Body of pancreas (tissue), 4 donors: Measurements from ENCODE around the gene PPARA. TPM values are rescaled to one million over a fixed set of nuclear protein-coding genes. Genes with fewer than 3 reads are reported as not detected.

Source experiments
- ATAC-seq: fragments of 150-250 bp; one replicate; pipeline ENCODE4 v1.9.1; 2016
- DNase-seq, 4 donors: peaks; one replicate each; pipeline ENCODE4 v3.0.0-alpha.2; 2019
- H3K27ac ChIP-seq, 4 donors: fragments of 200-600 bp; sonication (generic); 1 replicate in 3 of 4; 2 replicates in 1 of 4; pipeline versions ENCODE4 v1.5.1 to v1.6.1; 2016 to 2019; ENCODE audit warnings: mild to moderate bottlenecking in 1 of 4, mixed read lengths in 1 of 4, moderate library complexity in 1 of 4
- H3K27me3 ChIP-seq, 2 donors: fragments of 200-600 bp; sonication (generic); one replicate each; pipeline ENCODE4 v1.6.0; 2016; ENCODE audit warnings: mild to moderate bottlenecking in 1 of 2
- H3K36me3 ChIP-seq, 2 donors: fragments of 200-600 bp; sonication (generic); replicated peaks in 1 of 2; 2 replicates each; pipeline ENCODE4 v1.5.1; 2016; ENCODE audit warnings: low read depth in 2 of 2; ENCODE audit not compliant: insufficient read depth in 1 of 2
- H3K4me1 ChIP-seq: fragments of 200-600 bp; sonication (generic); one replicate; pipeline ENCODE4 v1.6.0; 2016
- H3K4me3 ChIP-seq, 2 donors: fragments of 200-600 bp; sonication (generic); 1 replicate in 1 of 2; 2 replicates in 1 of 2; pipeline ENCODE4 v1.5.1; 2016 to 2019
- H3K9me3 ChIP-seq, 3 donors: fragments of 200-600 bp; sonication (generic); 1 replicate in 2 of 3; 2 replicates in 1 of 3; pipeline ENCODE4 v1.5.1; 2016
- CTCF ChIP-seq, 7 experiments: fragments of 450-650 bp in 4 of 7; fragments of 200-600 bp in 3 of 7; sonication (generic) in 3 of 7; IDR thresholded peaks; one replicate each; pipeline ENCODE4 v1.5.1; 2016 to 2019; ENCODE audit warnings: antibody characterized with exemption in 7 of 7
- POLR2A ChIP-seq, 3 donors: fragments of 450-650 bp; IDR thresholded peaks; one replicate each; pipeline ENCODE4 v1.6.1; 2016; ENCODE audit warnings: antibody characterized with exemption in 3 of 3, mild to moderate bottlenecking in 2 of 3
- WGBS, 2 donors: methylation state at CpG; one replicate each; pipeline ENCODE4 v1.1.5; 2017; 5-methylcytosine and 5-hydroxymethylcytosine counted together
- intact Hi-C: fragments of 100-400 bp; cut with DNase I; formaldehyde crosslinking; loops from one replicate; pipeline ENCODE4 v1.15.1; 2023
- total RNA-seq, 2 donors: library from RNA; depleted of rRNA; stranded (reverse); fragments of >200 nt; gene quantifications; one replicate each; pipeline ENCODE4 v1.1.0, GENCODE V29; 2016

PPARA gene
- total RNA-seq, 2 donors from 2014 or later: 15.8 to 19.8 TPM

- H3K4me3 ChIP-seq: no peak overlapping the region
- no peak overlapping the region for H3K27ac ChIP-seq
- 90% methylated on average over 12 to 13 of the region's 13 CpGs for WGBS, 2 donors
- H3K27me3 ChIP-seq: no peaks in the 10 kb centered on the region
- DNase-seq (no peak), ATAC-seq (no peak)
- H3K4me1 ChIP-seq: peaks cover 9% of the 10 kb centered on the region
- intact Hi-C loops: no loop called here
- H3K9me3 ChIP-seq: no peaks in the 10 kb centered on the region
- TF ChIP-seq POLR2A (IDR thresholded peaks at IDR 0.05): no peak
- peaks cover 0 to 3% of the 10 kb centered on the region in 2 donors for H3K36me3 ChIP-seq
Measured at GRCh38 chr22:46230262-46230901, 80.1 kb downstream of the PPARA start.

GRCh38 chr22:46233231-46233630 lies 82.9 kb downstream of the PPARA start:
- DNase-seq: peak; percentile 69 to 77 (median 76)
- Histone ChIP-seq H3K4me3 (no peak overlapping the region), H3K36me3 (peaks cover 0 to under 1% of the 10 kb centered on the region in 2 donors), H3K27me3 (no peaks in the 10 kb centered on the region), H3K9me3 (no peaks in the 10 kb centered on the region), H3K4me1 (peaks cover 9% of the 10 kb centered on the region), H3K27ac (peak overlapping the region in 2 of 4 donors; percentile 35 to 60)
- peak; percentile 90 for ATAC-seq
- TF ChIP-seq CTCF (IDR thresholded peaks at IDR 0.05) (no peak), POLR2A (IDR thresholded peaks at IDR 0.05) (no peak)
- 21 to 22% methylated on average over 8 to 9 of the region's 9 CpGs for WGBS, 2 donors
- intact Hi-C loops: no loop called here

- H3K27ac ChIP-seq: no peak overlapping the region
- no peak for TF ChIP-seq POLR2A (IDR thresholded peaks at IDR 0.05)
- H3K4me1 ChIP-seq: peaks cover 9% of the 10 kb centered on the region
- no peaks in the 10 kb centered on the region for H3K9me3 ChIP-seq
- H3K36me3 ChIP-seq: peaks cover 0 to 2% of the 10 kb centered on the region in 2 donors
- intact Hi-C loops: no loop called here
- WGBS, 2 donors: 86 to 90% methylated on average over 12 of the region's 12 CpGs
- DNase-seq (no peak), ATAC-seq (no peak)
- H3K27me3 ChIP-seq: no peaks in the 10 kb centered on the region
- no peak overlapping the region for H3K4me3 ChIP-seq
Measured at GRCh38 chr22:46234969-46235368, 84.6 kb downstream of the PPARA start.

- ATAC-seq (no peak), DNase-seq (no peak)
- Histone ChIP-seq H3K4me1 (peaks cover 20% of the 10 kb centered on the region), H3K27ac (no peak overlapping the region), H3K27me3 (no peaks in the 10 kb centered on the region), H3K4me3 (no peak overlapping the region), H3K9me3 (no peaks in the 10 kb centered on the region), H3K36me3 (peaks cover 0 to 2% of the 10 kb centered on the region in 2 donors)
- TF ChIP-seq CTCF (IDR thresholded peaks at IDR 0.05): no peak
- TF ChIP-seq POLR2A (IDR thresholded peaks at IDR 0.05): no peak
- WGBS, 2 donors: 92 to 96% methylated on average over 12 of the region's 12 CpGs
- intact Hi-C loops: no loop called here
Measured at GRCh38 chr22:46237453-46238124, 87.3 kb downstream of the PPARA start.

GRCh38 chr22:46238541-46238940 lies 88.2 kb downstream of the PPARA start:
- H3K4me1 ChIP-seq: peaks cover 13% of the 10 kb centered on the region
- ATAC-seq: no peak
- intact Hi-C loops: no loop called here
- no peak overlapping the region for H3K27ac ChIP-seq
- no peak overlapping the region for H3K4me3 ChIP-seq
- WGBS, 2 donors: 93 to 96% methylated on average over 10 to 16 of the region's 16 CpGs
- no peak for DNase-seq
- peaks cover 0 to 2% of the 10 kb centered on the region in 2 donors for H3K36me3 ChIP-seq
- H3K9me3 ChIP-seq: no peaks in the 10 kb centered on the region
- no peaks in the 10 kb centered on the region for H3K27me3 ChIP-seq
- TF ChIP-seq POLR2A (IDR thresholded peaks at IDR 0.05) (no peak), CTCF (IDR thresholded peaks at IDR 0.05) (no peak)
